Tibial artery (tissue), 4 donors: ENCODE measurements around the gene MIPOL1.
"Not testable (repeated sequence)": the region's sequence is repeated elsewhere in the genome, so short reads cannot be mapped to it uniquely, and the experiment has no call there.

Experiments
- DNase-seq, 2 donors: peaks; one replicate each; pipeline ENCODE4 v3.0.0-alpha.2; 2019
- H3K27ac ChIP-seq, 2 donors: fragments of 200-600 bp; sonication (generic) in 1 of 2; 1 replicate in 1 of 2; 2 replicates in 1 of 2; pipeline ENCODE4 v1.5.1; 2018 to 2019; ENCODE audit warnings: mild to moderate bottlenecking in 1 of 2
- H3K27me3 ChIP-seq, 2 donors: fragments of 200-600 bp; sonication (generic) in 1 of 2; one replicate each; pipeline versions ENCODE4 v1.5.1 to v1.6.0; 2016 to 2019
- H3K36me3 ChIP-seq, 3 donors: fragments of 200-600 bp; sonication (generic) in 2 of 3; one replicate each; pipeline ENCODE4 v1.5.1; 2016 to 2019; ENCODE audit warnings: mild to moderate bottlenecking in 2 of 3
- H3K4me1 ChIP-seq, 4 donors: fragments of 200-600 bp; sonication (generic) in 2 of 4; 1 replicate in 3 of 4; 2 replicates in 1 of 4; pipeline ENCODE4 v1.5.1; 2016 to 2019
- H3K4me3 ChIP-seq, 2 donors: fragments of 200-600 bp; sonication (generic) in 1 of 2; 1 replicate in 1 of 2; 2 replicates in 1 of 2; pipeline ENCODE4 v1.5.1; 2018 to 2019; ENCODE audit warnings: mild to moderate bottlenecking in 2 of 2
- H3K9me3 ChIP-seq, 3 donors: fragments of 200-600 bp; sonication (generic) in 1 of 3; one replicate each; pipeline ENCODE4 v1.5.1; 2016 to 2019
- intact Hi-C: fragments of 100-400 bp; cut with DNase I; formaldehyde crosslinking; loops from one replicate; pipeline ENCODE4 v1.15.0; 2023; ENCODE audit warnings: low total_unique reads
- TF ChIP-seq, protein P1 (sequence below), 2 experiments: fragments of 200-600 bp in 1 of 2; fragments of 450-650 bp in 1 of 2; IDR thresholded peaks; one replicate each; pipeline ENCODE4 v1.5.1; 2017 to 2019; ENCODE audit warnings: antibody characterized with exemption in 2 of 2, mild to moderate bottlenecking in 1 of 2, moderate library complexity in 1 of 2

MIPOL1 gene

DNA sequence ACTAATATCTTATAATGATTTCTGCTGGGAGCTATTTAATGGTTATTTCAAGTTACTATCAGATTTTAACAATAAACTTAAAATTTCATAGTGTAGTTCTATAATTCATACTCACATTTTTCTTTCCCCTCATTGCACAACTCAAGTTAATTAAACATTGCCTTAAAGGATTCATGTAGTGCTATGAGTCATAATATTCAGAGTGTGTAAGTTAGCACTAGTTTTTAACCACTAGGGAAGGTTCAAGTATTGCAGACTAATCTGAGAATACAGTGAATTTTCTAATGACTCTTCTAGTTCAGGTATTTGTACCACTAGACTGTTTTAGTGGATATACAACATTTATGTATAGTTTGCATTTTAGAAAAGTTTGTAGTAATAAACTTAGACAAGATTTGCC is 347.4 kb downstream of the MIPOL1 start:
- H3K4me3 ChIP-seq = no peak overlapping the region
- H3K9me3 ChIP-seq = no peaks in the 10 kb centered on the region
- no peak overlapping the region for H3K27ac ChIP-seq
- intact Hi-C loops = no loop called here
- no peaks in the 10 kb centered on the region for H3K4me1 ChIP-seq
- TF ChIP-seq, protein P1, sequence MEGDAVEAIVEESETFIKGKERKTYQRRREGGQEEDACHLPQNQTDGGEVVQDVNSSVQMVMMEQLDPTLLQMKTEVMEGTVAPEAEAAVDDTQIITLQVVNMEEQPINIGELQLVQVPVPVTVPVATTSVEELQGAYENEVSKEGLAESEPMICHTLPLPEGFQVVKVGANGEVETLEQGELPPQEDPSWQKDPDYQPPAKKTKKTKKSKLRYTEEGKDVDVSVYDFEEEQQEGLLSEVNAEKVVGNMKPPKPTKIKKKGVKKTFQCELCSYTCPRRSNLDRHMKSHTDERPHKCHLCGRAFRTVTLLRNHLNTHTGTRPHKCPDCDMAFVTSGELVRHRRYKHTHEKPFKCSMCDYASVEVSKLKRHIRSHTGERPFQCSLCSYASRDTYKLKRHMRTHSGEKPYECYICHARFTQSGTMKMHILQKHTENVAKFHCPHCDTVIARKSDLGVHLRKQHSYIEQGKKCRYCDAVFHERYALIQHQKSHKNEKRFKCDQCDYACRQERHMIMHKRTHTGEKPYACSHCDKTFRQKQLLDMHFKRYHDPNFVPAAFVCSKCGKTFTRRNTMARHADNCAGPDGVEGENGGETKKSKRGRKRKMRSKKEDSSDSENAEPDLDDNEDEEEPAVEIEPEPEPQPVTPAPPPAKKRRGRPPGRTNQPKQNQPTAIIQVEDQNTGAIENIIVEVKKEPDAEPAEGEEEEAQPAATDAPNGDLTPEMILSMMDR (IDR thresholded peaks at IDR 0.05) = no peak
- no peak for DNase-seq
- H3K27me3 ChIP-seq = no peaks in the 10 kb centered on the region
- no peaks in the 10 kb centered on the region for H3K36me3 ChIP-seq

DNA sequence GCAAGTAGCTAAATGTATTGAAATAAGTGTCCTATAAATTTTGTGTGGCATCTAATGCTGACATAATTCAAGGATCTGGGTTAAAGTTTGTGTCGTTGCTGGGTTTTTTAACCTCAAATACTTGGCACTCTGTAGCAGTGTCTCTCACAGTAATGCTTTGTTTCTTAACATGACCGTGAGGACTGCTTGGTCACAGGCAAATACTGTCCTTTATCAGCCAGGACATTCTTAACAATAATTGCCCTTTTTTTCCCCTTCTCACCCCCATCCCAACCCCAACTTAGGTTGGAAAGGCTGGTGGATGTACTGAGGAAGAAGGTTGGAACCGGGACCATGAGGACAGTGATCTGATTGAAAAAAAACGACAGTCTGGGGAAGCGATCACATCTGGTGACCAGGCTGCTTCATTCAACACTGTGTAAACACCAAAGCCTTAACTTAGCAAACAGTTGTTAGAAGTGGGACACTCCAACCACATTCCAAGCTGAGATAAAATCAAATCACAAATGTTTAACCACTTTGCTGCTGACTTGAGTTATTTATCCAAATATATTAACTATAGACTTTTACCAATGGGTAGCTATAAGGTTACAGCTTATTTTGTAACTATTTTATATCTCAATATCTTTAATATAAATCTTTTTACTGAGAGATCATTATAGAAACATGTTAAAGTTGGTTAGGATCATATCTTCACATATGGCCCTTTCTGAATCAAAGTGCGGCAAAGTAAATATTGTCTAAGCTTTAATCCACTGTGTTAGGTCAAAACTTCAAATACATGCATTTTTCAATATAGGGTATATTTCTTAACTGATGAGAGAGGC is 349.1 kb downstream of the MIPOL1 start:
- Histone ChIP-seq H3K4me1 (peaks cover 0 to 3% (median 0%) of the 10 kb centered on the region in 4 donors), H3K4me3 (no peak overlapping the region), H3K27ac (no peak overlapping the region), H3K36me3 (no peaks in the 10 kb centered on the region), H3K9me3 (peaks cover 0 to under 1% (median 0%) of the 10 kb centered on the region in 3 donors), H3K27me3 (no peaks in the 10 kb centered on the region)
- TF ChIP-seq, protein P1 (IDR thresholded peaks at IDR 0.05) = no peak
- intact Hi-C loops = no loop called here
- DNase-seq = no peak

DNA sequence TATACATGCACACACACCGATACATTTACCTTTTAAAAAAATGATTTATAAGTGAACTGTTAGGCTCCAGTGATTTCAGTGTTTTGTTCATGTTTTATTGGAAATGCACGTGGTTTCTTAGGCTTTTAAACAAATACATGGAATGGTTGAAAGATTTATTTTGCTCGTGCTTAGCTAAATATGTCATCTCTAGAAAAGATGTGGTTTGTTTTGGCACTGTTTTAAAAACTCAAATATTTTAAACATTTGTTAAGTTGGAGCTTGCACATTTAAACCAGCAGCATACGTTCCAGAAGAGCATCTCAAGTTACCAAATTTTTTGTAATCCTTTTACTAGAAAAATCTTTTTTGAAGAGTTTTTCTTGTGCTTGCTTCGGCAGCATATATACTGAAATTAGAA is 352.8 kb downstream of the MIPOL1 start:
- Histone ChIP-seq H3K4me1 (peaks cover 0 to 3% (median 0%) of the 10 kb centered on the region in 4 donors), H3K36me3 (no peaks in the 10 kb centered on the region), H3K9me3 (peaks cover 0 to 10% (median 0%) of the 10 kb centered on the region in 3 donors), H3K4me3 (no peak overlapping the region), H3K27ac (no peak overlapping the region), H3K27me3 (no peaks in the 10 kb centered on the region)
- intact Hi-C loops = no loop called here
- TF ChIP-seq, protein P1 (IDR thresholded peaks at IDR 0.05) = no peak
- no peak for DNase-seq

DNA sequence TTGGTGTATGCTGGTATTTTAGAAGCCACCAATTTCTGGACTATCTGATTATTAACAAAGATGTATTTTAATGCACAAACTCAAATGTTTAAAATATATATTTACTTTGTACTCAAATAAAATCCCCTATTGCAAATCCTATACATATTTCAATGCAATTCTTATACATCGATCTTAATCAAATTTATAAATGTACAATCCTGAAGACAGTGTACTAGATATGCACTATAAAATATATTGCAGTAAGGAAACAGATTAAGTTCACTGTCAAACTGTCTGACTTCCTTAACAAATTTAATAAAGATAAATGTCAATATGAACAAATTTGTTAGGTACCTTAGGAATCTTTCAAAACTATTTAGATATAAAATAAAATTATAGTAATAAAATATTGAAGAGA is 353.4 kb downstream of the MIPOL1 start:
- no peak for DNase-seq

DNA sequence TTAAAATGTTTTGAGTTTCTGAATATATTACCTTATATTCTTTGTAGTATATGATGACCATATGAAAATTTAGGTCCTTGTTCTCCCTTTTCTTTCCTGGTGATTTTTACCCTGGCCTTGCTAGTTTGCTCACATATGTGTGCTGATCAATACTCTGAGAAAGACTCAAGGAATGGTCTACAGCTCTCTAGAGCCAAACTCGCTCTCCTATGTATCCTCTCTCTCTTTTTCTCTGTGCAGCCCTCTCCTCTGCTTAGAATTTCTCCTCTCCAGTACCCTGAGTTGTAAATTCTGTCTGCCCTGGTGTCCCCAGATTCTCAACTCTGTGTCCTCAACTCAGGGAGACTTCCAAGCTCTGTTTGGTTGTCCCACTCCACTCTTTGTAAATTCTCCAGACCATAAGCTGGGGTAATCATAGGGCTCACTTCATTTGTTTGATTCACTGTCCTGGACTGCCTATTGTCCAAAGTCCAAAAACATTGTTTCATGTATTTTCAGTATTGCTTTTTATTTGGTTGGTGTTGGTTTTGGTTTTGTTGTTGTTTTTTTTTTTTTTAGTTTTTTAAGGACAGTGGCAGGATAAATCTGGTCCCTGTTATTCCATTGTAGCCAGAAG is 356.3 kb downstream of the MIPOL1 start:
- Histone ChIP-seq H3K4me3 (no peak overlapping the region), H3K27me3 (no peaks in the 10 kb centered on the region), H3K9me3 (peaks cover 0 to 10% (median 0%) of the 10 kb centered on the region in 3 donors), H3K4me1 (peaks cover 0 to 3% (median 0%) of the 10 kb centered on the region in 4 donors), H3K27ac (no peak overlapping the region), H3K36me3 (no peaks in the 10 kb centered on the region)
- intact Hi-C loops = no loop called here
- DNase-seq = no peak
- TF ChIP-seq, protein P1 (IDR thresholded peaks at IDR 0.05) = no peak

More for the DNA sequence above, 353.4 kb downstream of the MIPOL1 start:
- H3K4me1 ChIP-seq = peaks cover 0 to 3% (median 0%) of the 10 kb centered on the region in 4 donors
- TF ChIP-seq, protein P1 (IDR thresholded peaks at IDR 0.05) = no peak
- no peak overlapping the region for H3K27ac ChIP-seq
- intact Hi-C loops = no loop called here
- H3K36me3 ChIP-seq = no peaks in the 10 kb centered on the region
- peaks cover 0 to 10% (median 0%) of the 10 kb centered on the region in 3 donors for H3K9me3 ChIP-seq
- no peak overlapping the region for H3K4me3 ChIP-seq
- no peaks in the 10 kb centered on the region for H3K27me3 ChIP-seq

DNA sequence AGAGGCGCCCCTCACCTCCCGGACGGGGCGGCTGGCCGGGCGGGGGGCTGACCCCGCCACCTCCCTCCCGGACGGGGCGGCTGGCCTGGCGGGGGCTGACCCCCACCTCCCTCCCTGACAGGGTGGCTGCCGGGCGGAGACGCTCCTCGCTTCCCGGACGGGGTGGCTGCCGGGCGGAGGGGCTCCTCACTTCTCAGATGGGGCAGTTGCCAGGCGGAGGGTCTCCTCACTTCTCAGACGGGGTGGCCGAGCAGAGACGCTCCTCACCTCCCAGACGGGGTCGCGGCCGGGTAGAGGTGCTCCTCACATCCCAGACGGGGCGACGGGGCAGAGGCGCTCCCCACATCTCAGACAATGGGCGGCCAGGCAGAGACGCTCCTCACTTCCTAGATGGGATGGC is 357.9 kb downstream of the MIPOL1 start:
- H3K27ac ChIP-seq, H3K27me3 ChIP-seq, H3K9me3 ChIP-seq, H3K4me1 ChIP-seq, H3K4me3 ChIP-seq, intact Hi-C loops, H3K36me3 ChIP-seq, DNase-seq: not testable (repeated sequence)
